Peyer's patch (tissue), 4 donors: ENCODE results near the gene TRIO. TPM values are rescaled to one million over a fixed set of nuclear protein-coding genes. Genes with fewer than 3 reads are reported as not detected.

Experiments used
- DNase-seq, 3 donors: peaks; one replicate each; pipeline ENCODE4 v3.0.0-alpha.2; 2017 to 2019
- H3K27ac ChIP-seq, 4 donors: fragments of 200-600 bp; sonication (generic); one replicate each; pipeline ENCODE4 v1.5.1; 2016 to 2019
- H3K27me3 ChIP-seq, 2 donors: fragments of 200-600 bp; sonication (generic); one replicate each; pipeline ENCODE4 v1.5.1; 2019
- H3K36me3 ChIP-seq, 3 donors: fragments of 200-600 bp; sonication (generic); one replicate each; pipeline ENCODE4 v1.5.1; 2016 to 2019
- H3K4me1 ChIP-seq, 4 donors: fragments of 200-600 bp; sonication (generic); one replicate each; pipeline ENCODE4 v1.5.1; 2016 to 2019
- H3K4me3 ChIP-seq, 4 donors: fragments of 200-600 bp; sonication (generic); 1 replicate in 3 of 4; 2 replicates in 1 of 4; pipeline ENCODE4 v1.5.1; 2016 to 2019; ENCODE audit warnings: mild to moderate bottlenecking in 1 of 4
- H3K9me3 ChIP-seq, 4 donors: fragments of 200-600 bp; sonication (generic); one replicate each; pipeline ENCODE4 v1.5.1; 2016 to 2019; ENCODE audit warnings: mild to moderate bottlenecking in 1 of 4
- CTCF ChIP-seq, 6 experiments: fragments of 450-650 bp in 4 of 6; fragments of 200-600 bp in 2 of 6; sonication (generic) in 1 of 6; IDR thresholded peaks; one replicate each; pipeline ENCODE4 v1.5.1; 2017 to 2019; ENCODE audit warnings: antibody characterized with exemption in 6 of 6, mild to moderate bottlenecking in 3 of 6, moderate library complexity in 1 of 6
- POLR2A ChIP-seq, 2 donors: fragments of 450-650 bp; IDR thresholded peaks; one replicate each; pipeline ENCODE4 v1.5.1; 2017; ENCODE audit warnings: antibody characterized with exemption in 2 of 2, mild to moderate bottlenecking in 2 of 2, moderate library complexity in 2 of 2
- total RNA-seq, 4 donors: library from RNA; depleted of rRNA; stranded (reverse); fragments of >200 nt; gene quantifications; one replicate each; pipeline ENCODE4 v1.1.0, GENCODE V29; 2016

The TRIO gene
- total RNA-seq, 4 donors from 2014 or later, result 171 to 456 (median 340) TPM

DNA sequence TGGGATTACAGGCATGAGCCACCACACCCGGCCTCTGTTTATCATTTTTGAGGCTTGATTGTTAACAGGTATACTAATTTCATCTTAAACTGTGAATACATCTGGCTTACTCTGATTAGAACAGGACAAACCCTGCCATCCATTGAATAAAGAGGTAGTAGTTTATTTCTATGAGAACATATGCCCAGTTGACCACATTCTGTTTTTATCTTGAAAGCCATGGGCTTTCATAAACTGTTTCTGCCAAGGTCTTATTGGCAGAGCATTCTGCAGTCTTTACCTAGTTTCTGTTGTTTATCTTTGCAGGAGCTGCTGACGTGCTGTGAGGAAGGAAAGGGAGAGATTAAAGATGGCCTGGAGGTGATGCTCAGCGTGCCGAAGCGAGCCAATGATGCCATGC is 253.6 kb downstream of the TRIO start:
- Histone ChIP-seq H3K4me1 (no peaks in the 10 kb centered on the region), H3K27me3 (no peaks in the 10 kb centered on the region), H3K9me3 (no peaks in the 10 kb centered on the region), H3K27ac (no peak overlapping the region), H3K36me3 (peaks cover 0 to 70% (median 0%) of the 10 kb centered on the region in 3 donors), H3K4me3 (no peak overlapping the region)
- DNase-seq, result no peak
- no peak for TF ChIP-seq CTCF (IDR thresholded peaks at IDR 0.05)

DNA sequence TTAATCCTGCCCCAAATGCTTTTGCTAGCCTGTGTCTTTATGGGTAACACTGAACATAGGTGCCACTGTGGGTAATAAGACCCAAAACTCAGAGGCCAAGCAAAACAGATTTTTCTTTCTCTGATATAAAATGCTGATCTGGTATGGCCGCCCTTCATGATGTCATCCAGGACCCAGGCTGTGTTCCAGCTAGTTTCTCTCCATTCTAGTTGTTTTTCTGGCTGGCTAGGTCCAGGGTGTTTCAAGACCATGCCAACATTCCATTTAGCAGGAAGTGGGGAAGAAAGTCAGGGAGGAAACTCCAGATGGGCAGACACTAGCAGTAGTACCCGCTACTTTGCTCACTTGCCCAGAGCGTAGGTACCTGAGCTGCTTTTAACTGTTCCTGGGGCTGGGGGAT is 254.6 kb downstream of the TRIO start:
- Histone ChIP-seq H3K4me1 (no peaks in the 10 kb centered on the region), H3K27me3 (no peaks in the 10 kb centered on the region), H3K9me3 (no peaks in the 10 kb centered on the region), H3K36me3 (peaks cover 0 to 60% (median 0%) of the 10 kb centered on the region in 3 donors), H3K27ac (no peak overlapping the region), H3K4me3 (no peak overlapping the region)
- TF ChIP-seq POLR2A (IDR thresholded peaks at IDR 0.05), result no peak
- no peak for TF ChIP-seq CTCF (IDR thresholded peaks at IDR 0.05)
- DNase-seq, result no peak

- TF ChIP-seq CTCF (IDR thresholded peaks at IDR 0.05) (peak; percentile 23 to 70 (median 65)), POLR2A (IDR thresholded peaks at IDR 0.05) (no peak)
- Histone ChIP-seq H3K27me3 (no peaks in the 10 kb centered on the region), H3K4me1 (no peaks in the 10 kb centered on the region), H3K36me3 (peaks cover 0 to 45% (median 0%) of the 10 kb centered on the region in 3 donors), H3K4me3 (no peak overlapping the region), H3K27ac (no peak overlapping the region), H3K9me3 (no peaks in the 10 kb centered on the region)
- no peak for DNase-seq
These were observed 256.0 kb downstream of the TRIO start for GRCh38 chr5:14399054-14399692.

DNA sequence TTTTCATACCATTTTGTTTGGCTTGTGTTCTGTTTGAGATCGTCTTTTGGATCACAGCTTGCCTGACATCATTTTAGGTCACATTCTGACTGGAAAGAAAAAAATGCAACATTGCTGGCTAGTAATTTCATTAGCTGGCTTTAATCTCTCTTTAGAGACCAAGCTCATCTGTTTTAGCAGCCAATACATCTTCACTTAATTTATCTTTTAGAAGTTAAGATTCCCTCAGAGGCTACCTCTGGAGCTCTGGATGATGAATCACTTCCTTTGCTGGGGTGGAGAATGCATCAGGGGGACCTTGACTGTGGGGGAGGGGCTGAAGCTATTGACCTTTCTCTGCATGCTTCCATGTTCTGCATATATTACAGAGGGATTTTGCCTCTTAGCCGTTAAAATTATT is 256.9 kb downstream of the TRIO start:
- Histone ChIP-seq H3K27ac (no peak overlapping the region), H3K4me3 (no peak overlapping the region), H3K27me3 (no peaks in the 10 kb centered on the region), H3K9me3 (no peaks in the 10 kb centered on the region), H3K4me1 (no peaks in the 10 kb centered on the region), H3K36me3 (peaks cover 0 to 36% (median 0%) of the 10 kb centered on the region in 3 donors)
- TF ChIP-seq CTCF (IDR thresholded peaks at IDR 0.05) (no peak), POLR2A (IDR thresholded peaks at IDR 0.05) (no peak)
- DNase-seq, result no peak

DNA sequence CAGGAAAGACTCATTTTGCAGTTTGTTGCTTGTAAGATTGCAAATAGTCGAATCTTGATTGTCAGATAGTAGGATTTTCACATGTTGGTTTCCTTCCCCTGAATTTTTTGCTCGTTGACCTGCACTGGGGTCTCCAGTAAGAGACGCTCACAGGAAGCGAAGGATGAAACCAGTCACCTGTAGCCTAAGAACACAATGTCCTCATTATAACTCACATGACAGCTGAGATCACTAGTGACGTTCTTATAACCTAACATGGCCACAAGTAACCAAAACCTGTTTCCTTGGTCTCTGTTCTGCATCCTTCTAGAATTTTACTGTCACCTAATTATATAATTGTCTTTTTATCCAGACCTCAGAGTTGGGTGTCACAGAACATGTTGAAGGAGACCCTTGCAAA is 257.5 kb downstream of the TRIO start:
- H3K27ac ChIP-seq, result no peak overlapping the region
- no peaks in the 10 kb centered on the region for H3K4me1 ChIP-seq
- no peak for DNase-seq
- no peak overlapping the region for H3K4me3 ChIP-seq
- H3K36me3 ChIP-seq, result peaks cover 0 to 31% (median 0%) of the 10 kb centered on the region in 3 donors
- H3K9me3 ChIP-seq, result no peaks in the 10 kb centered on the region
- TF ChIP-seq CTCF (IDR thresholded peaks at IDR 0.05), result no peak
- TF ChIP-seq POLR2A (IDR thresholded peaks at IDR 0.05), result no peak
- H3K27me3 ChIP-seq, result no peaks in the 10 kb centered on the region

GRCh38 chr5:14401639-14402038 is 258.5 kb downstream of the TRIO start:
- Histone ChIP-seq H3K27ac (no peak overlapping the region), H3K9me3 (no peaks in the 10 kb centered on the region), H3K4me3 (no peak overlapping the region), H3K27me3 (no peaks in the 10 kb centered on the region), H3K36me3 (peaks cover 0 to 34% (median 0%) of the 10 kb centered on the region in 3 donors), H3K4me1 (no peaks in the 10 kb centered on the region)
- no peak for DNase-seq
- no peak for TF ChIP-seq POLR2A (IDR thresholded peaks at IDR 0.05)
- TF ChIP-seq CTCF (IDR thresholded peaks at IDR 0.05), result no peak
